GM18907 (cell line): Measurements from ENCODE around the gene GSX2.

ENCODE experiments used
- ATAC-seq: cut with Tn5 transposase; IDR thresholded peaks from one replicate; pipeline ENCODE4 v1.9.1; 2021; ENCODE audit warnings: mild to moderate bottlenecking, moderate library complexity; ENCODE audit not compliant: unreplicated experiment

GSX2 gene

GRCh38 chr4:54076673-54077072 lies 23.3 kb upstream of the GSX2 start:
- no peak for ATAC-seq

- no peak for ATAC-seq
These were observed 22.2 kb upstream of the GSX2 start for GRCh38 chr4:54077812-54078211.

- no peak for ATAC-seq
These were observed 17.8 kb upstream of the GSX2 start for GRCh38 chr4:54082168-54082567.

- ATAC-seq = no peak
These were observed 14.7 kb upstream of the GSX2 start for GRCh38 chr4:54085284-54085683.

- ATAC-seq = no peak
These were observed 10.1 kb upstream of the GSX2 start for GRCh38 chr4:54089875-54090274.

- no peak for ATAC-seq
These were observed 9.6 kb upstream of the GSX2 start for GRCh38 chr4:54090404-54090803.

- ATAC-seq = peak; percentile 56
These were observed 8.9 kb upstream of the GSX2 start for GRCh38 chr4:54090804-54091623.

GRCh38 chr4:54091637-54092404 lies 8.1 kb upstream of the GSX2 start:
- ATAC-seq = peak; percentile 79

GRCh38 chr4:54092405-54093323 lies 7.3 kb upstream of the GSX2 start:
- no peak for ATAC-seq

- ATAC-seq = no peak
These were observed 6.4 kb upstream of the GSX2 start for GRCh38 chr4:54093324-54094240.

GRCh38 chr4:54094451-54094850 lies 5.5 kb upstream of the GSX2 start:
- no peak for ATAC-seq

GRCh38 chr4:54095110-54095825 lies 4.7 kb upstream of the GSX2 start:
- no peak for ATAC-seq

GRCh38 chr4:54096295-54096962 lies 3.5 kb upstream of the GSX2 start:
- no peak for ATAC-seq

GRCh38 chr4:54097152-54097551 lies 2.8 kb upstream of the GSX2 start:
- ATAC-seq = no peak

- ATAC-seq = no peak
These were observed 1.6 kb upstream of the GSX2 start for GRCh38 chr4:54098375-54098774.

- ATAC-seq = no peak
These were observed 646 bp upstream of the GSX2 start for GRCh38 chr4:54099287-54099747.

GRCh38 chr4:54100595-54101189 lies 729 bp downstream of the GSX2 start:
- no peak for ATAC-seq
